Progenitor cell of endocrine pancreas (in vitro differentiated cells): ENCODE measurements around the gene NR2F1-AS1. TPM values are rescaled to one million over a fixed set of nuclear protein-coding genes. Genes with fewer than 3 reads are reported as not detected.
"Not testable (repeated sequence)": the region's sequence is repeated elsewhere in the genome, so short reads cannot be mapped to it uniquely, and the experiment has no call there.

ENCODE experiments used
- DNase-seq: peaks from one replicate; pipeline ENCODE4 v3.0.0; 2021; ENCODE audit warnings: low spot score; ENCODE audit not compliant: unreplicated experiment
- H3K27ac Mint-ChIP-seq: 2 replicates; pipeline ENCODE4 v1.8.0; 2021; ENCODE audit warnings: mild to moderate bottlenecking, moderate library complexity, mixed read lengths
- H3K27me3 Mint-ChIP-seq: 2 replicates; pipeline ENCODE4 v1.8.0; 2021; ENCODE audit warnings: mixed read lengths
- H3K36me3 Mint-ChIP-seq: 2 replicates; pipeline ENCODE4 v1.8.0; 2022; ENCODE audit warnings: mixed read lengths; ENCODE audit not compliant: insufficient read depth
- H3K4me1 Mint-ChIP-seq: 2 replicates; pipeline ENCODE4 v1.8.0; 2021; ENCODE audit warnings: low read depth, mixed read lengths
- H3K4me3 Mint-ChIP-seq: 2 replicates; pipeline ENCODE4 v1.8.0; 2021; ENCODE audit warnings: low read depth, mild to moderate bottlenecking, moderate library complexity, mixed read lengths
- H3K9me3 Mint-ChIP-seq: 2 replicates; pipeline ENCODE4 v1.8.0; 2021; ENCODE audit warnings: low read depth, mixed read lengths
- CTCF ChIP-seq: fragments of 200-600 bp; sonication (generic); IDR thresholded peaks from one replicate; pipeline ENCODE4 v1.5.0; 2021; ENCODE audit warnings: antibody characterized with exemption, mild to moderate bottlenecking; ENCODE audit not compliant: unreplicated experiment
- total RNA-seq: library from RNA; stranded (reverse); gene quantifications from 2 replicates; pipeline ENCODE4 v1.2.1, GENCODE V29; 2021

NR2F1-AS1 gene
- total RNA-seq, 1 donor from 2014 or later = 6.3 TPM

- H3K4me1 Mint-ChIP-seq = no peaks in the 10 kb centered on the region
- no peak overlapping the region for H3K4me3 Mint-ChIP-seq
- TF ChIP-seq CTCF = no peak
- DNase-seq = no peak
- H3K9me3 Mint-ChIP-seq = no peaks in the 10 kb centered on the region
- no peak overlapping the region for H3K27ac Mint-ChIP-seq
- H3K27me3 Mint-ChIP-seq = no peaks in the 10 kb centered on the region
- peaks cover 5% of the 10 kb centered on the region for H3K36me3 Mint-ChIP-seq
Observed at GRCh38 chr5:93557021-93557604, 23.9 kb downstream of the NR2F1-AS1 start.

DNA sequence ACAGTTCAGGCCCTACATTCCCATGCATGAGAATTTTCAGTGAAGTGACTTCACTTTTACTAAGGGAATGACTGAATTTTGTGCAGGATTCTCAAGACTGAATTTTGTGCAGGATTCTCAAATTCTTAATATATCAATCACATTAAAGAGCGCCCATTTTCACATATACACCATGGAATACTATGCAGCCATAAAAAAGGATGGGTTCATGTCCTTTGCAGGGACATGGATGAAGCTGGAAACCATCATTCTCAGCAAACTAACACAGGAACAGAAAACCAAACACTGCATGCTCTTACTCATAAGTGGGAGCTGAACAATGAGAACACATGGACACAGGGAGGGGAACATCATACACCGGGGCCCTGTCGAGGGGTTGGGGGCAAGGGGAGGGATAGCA lies 31.4 kb downstream of the NR2F1-AS1 start:
- DNase-seq, H3K36me3 Mint-ChIP-seq, H3K27me3 Mint-ChIP-seq, H3K4me1 Mint-ChIP-seq, H3K27ac Mint-ChIP-seq, H3K9me3 Mint-ChIP-seq, H3K4me3 Mint-ChIP-seq: not testable (repeated sequence)

- DNase-seq = no peak
- TF ChIP-seq CTCF = no peak
- no peak overlapping the region for H3K4me3 Mint-ChIP-seq
- no peak overlapping the region for H3K27ac Mint-ChIP-seq
- peaks cover 3% of the 10 kb centered on the region for H3K4me1 Mint-ChIP-seq
- H3K36me3 Mint-ChIP-seq = peaks cover 1% of the 10 kb centered on the region
- no peaks in the 10 kb centered on the region for H3K27me3 Mint-ChIP-seq
- no peaks in the 10 kb centered on the region for H3K9me3 Mint-ChIP-seq
Observed at GRCh38 chr5:93545872-93546271, 35.1 kb downstream of the NR2F1-AS1 start.

DNA sequence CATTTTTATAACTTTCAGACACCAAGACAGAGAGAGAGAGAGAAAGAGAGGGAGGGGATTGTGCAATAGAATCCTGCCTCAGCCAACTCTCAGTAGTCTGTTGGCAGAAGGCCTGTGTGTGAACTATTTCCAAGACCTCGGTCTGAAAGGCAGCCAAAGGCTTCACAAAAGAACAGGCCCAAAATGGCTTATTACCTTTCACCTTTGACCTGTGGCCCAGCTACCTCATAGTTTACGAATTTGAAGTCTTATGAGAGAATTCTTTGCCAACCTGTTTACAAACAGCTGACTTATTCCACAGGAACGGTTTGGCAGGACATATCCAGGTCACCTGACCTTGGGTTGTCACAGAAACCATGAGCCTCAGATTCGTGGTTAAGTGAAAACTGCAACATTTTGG lies 48.6 kb downstream of the NR2F1-AS1 start:
- no peaks in the 10 kb centered on the region for H3K27me3 Mint-ChIP-seq
- DNase-seq = no peak
- no peaks in the 10 kb centered on the region for H3K4me1 Mint-ChIP-seq
- TF ChIP-seq CTCF = no peak
- H3K36me3 Mint-ChIP-seq = peaks cover 16% of the 10 kb centered on the region
- H3K4me3 Mint-ChIP-seq = no peak overlapping the region
- peaks cover 21% of the 10 kb centered on the region for H3K9me3 Mint-ChIP-seq
- H3K27ac Mint-ChIP-seq = no peak overlapping the region

DNA sequence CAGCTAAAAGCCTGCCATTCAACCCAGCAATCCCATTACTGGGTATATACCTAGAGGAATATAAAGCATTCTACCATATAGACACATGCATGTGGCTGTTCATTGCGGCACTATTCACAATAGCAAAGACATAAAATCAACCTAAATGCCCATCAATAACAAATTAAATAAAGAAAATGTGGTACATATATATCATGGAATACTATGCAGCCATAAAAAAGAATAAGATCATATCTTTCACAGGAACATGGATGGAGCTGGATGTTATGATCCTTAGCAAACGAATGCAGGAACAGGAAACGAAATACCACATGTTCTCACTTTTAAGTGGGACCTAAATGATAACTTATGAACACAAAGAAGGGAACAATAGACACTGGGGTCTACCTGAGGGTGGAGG lies 59.2 kb downstream of the NR2F1-AS1 start:
- DNase-seq, H3K4me1 Mint-ChIP-seq, H3K27ac Mint-ChIP-seq, H3K27me3 Mint-ChIP-seq, H3K4me3 Mint-ChIP-seq: not testable (repeated sequence)
- Mint-ChIP-seq H3K36me3 (peaks cover 39% of the 10 kb centered on the region), H3K9me3 (peaks cover 46% of the 10 kb centered on the region)

DNA sequence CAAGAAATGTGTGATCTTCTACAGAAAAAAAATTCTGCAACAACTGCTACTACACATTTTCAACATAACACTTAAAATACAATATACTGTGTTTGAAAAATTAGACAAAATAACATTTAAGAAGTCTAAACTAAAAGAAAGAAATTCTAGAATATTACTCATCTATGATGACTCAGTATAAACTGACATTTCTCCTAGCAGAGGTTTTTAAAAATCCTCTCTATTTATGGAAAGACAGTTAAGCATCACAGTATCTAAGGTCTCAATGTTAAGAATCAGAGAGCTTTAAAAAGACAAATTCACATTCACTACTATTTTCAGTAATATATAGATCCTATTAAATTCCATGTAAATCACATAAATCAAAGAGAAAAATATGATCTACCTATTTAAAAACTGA lies 61.3 kb downstream of the NR2F1-AS1 start:
- no peaks in the 10 kb centered on the region for H3K27me3 Mint-ChIP-seq
- peaks cover 26% of the 10 kb centered on the region for H3K36me3 Mint-ChIP-seq
- H3K9me3 Mint-ChIP-seq = peaks cover 27% of the 10 kb centered on the region
- DNase-seq = no peak
- H3K4me3 Mint-ChIP-seq = no peak overlapping the region
- peaks cover 1% of the 10 kb centered on the region for H3K4me1 Mint-ChIP-seq
- TF ChIP-seq CTCF = no peak
- H3K27ac Mint-ChIP-seq = no peak overlapping the region
